H9 (cell line): ENCODE data around the gene EXOC3L4. TPM values are rescaled to one million over a fixed set of nuclear protein-coding genes. Genes with fewer than 3 reads are reported as not detected.

ENCODE experiments used
- DNase-seq: peaks from one replicate; pipeline ENCODE4 v3.0.0-alpha.2; 2017
- H2AFZ ChIP-seq: one replicate; pipeline ENCODE4 v1.6.1; 2013; ENCODE audit warnings: mild to moderate bottlenecking, low read length, control low read depth, moderate library complexity
- H2AK5ac ChIP-seq: 2 replicates; pipeline ENCODE4 v1.6.1; 2013; ENCODE audit warnings: low read length, control low read depth, mixed read lengths; ENCODE audit not compliant: insufficient read length
- H2BK120ac ChIP-seq: one replicate; pipeline ENCODE4 v1.6.1; 2013; ENCODE audit warnings: low read depth, mild to moderate bottlenecking, low read length, control low read depth, inconsistent platforms; ENCODE audit not compliant: poor library complexity, severe bottlenecking
- H2BK12ac ChIP-seq: 2 replicates; pipeline ENCODE4 v1.6.1; 2013; ENCODE audit warnings: low read length, control low read depth, mixed read lengths, low read depth; ENCODE audit not compliant: insufficient read length
- H2BK15ac ChIP-seq: 2 replicates; pipeline ENCODE4 v1.6.1; 2013; ENCODE audit warnings: low read depth, low read length, control low read depth
- H2BK20ac ChIP-seq: one replicate; pipeline ENCODE4 v1.6.1; 2013; ENCODE audit warnings: low read depth, mild to moderate bottlenecking, low read length, control low read depth, inconsistent platforms; ENCODE audit not compliant: poor library complexity, severe bottlenecking
- H2BK5ac ChIP-seq: 2 replicates; pipeline ENCODE4 v1.6.1; 2013; ENCODE audit warnings: low read length, control low read depth, mixed read lengths; ENCODE audit not compliant: insufficient read length
- H3K14ac ChIP-seq: 2 replicates; pipeline ENCODE4 v1.6.1; 2013; ENCODE audit warnings: low read length, control low read depth; ENCODE audit not compliant: insufficient read depth
- H3K18ac ChIP-seq: 2 replicates; pipeline ENCODE4 v1.6.1; 2013; ENCODE audit warnings: low read depth, mild to moderate bottlenecking, mixed read lengths, low read length, control low read depth; ENCODE audit not compliant: insufficient read length
- H3K23ac ChIP-seq: 2 replicates; pipeline ENCODE4 v1.6.1; 2013; ENCODE audit warnings: low read length, control low read depth, mixed read lengths, low read depth; ENCODE audit not compliant: insufficient read length
- H3K23me2 ChIP-seq: 2 replicates; pipeline ENCODE4 v1.6.1; 2013; ENCODE audit warnings: low read depth, mild to moderate bottlenecking, mixed read lengths, low read length, control low read depth; ENCODE audit not compliant: insufficient read length, poor library complexity, severe bottlenecking
- H3K27ac ChIP-seq: 2 replicates; pipeline ENCODE4 v1.5.1; 2013; ENCODE audit warnings: low read length, control low read depth, mixed read lengths, low read depth; ENCODE audit not compliant: insufficient read length
- H3K27me3 ChIP-seq: 2 replicates; pipeline ENCODE4 v1.6.1; 2013; ENCODE audit warnings: low read length, control low read depth, inconsistent platforms; ENCODE audit not compliant: insufficient read depth
- H3K4ac ChIP-seq: 2 replicates; pipeline ENCODE4 v1.6.1; 2013; ENCODE audit warnings: low read depth, mild to moderate bottlenecking, control low read depth, inconsistent platforms, low read length, moderate library complexity
- H3K4me1 ChIP-seq: 2 replicates; pipeline ENCODE4 v1.6.1; 2013; ENCODE audit warnings: low read length, control low read depth, inconsistent platforms; ENCODE audit not compliant: insufficient read depth
- H3K4me2 ChIP-seq: 2 replicates; pipeline ENCODE4 v1.6.1; 2013; ENCODE audit warnings: low read length, control low read depth, mixed read lengths; ENCODE audit not compliant: insufficient read length, insufficient read depth
- H3K56ac ChIP-seq: 2 replicates; pipeline ENCODE4 v1.6.1; 2013; ENCODE audit warnings: low read depth, mild to moderate bottlenecking, mixed read lengths, low read length, control low read depth; ENCODE audit not compliant: insufficient read length
- H3K79me1 ChIP-seq: 2 replicates; pipeline ENCODE4 v1.6.1; 2013; ENCODE audit warnings: low read depth, mild to moderate bottlenecking, moderate library complexity, low read length, control low read depth, inconsistent platforms; ENCODE audit not compliant: insufficient read depth, poor library complexity, severe bottlenecking
- H3K79me2 ChIP-seq: 2 replicates; pipeline ENCODE4 v1.6.1; 2013; ENCODE audit warnings: low read length, control low read depth, inconsistent platforms; ENCODE audit not compliant: insufficient read depth
- H3K9ac ChIP-seq: 2 replicates; pipeline ENCODE4 v1.6.1; 2013; ENCODE audit warnings: low read length, control low read depth, mixed read lengths; ENCODE audit not compliant: insufficient read length; ENCODE audit errors: extremely low read depth
- H3K9me3 ChIP-seq: one replicate; pipeline ENCODE4 v1.6.1; 2013; ENCODE audit warnings: low read depth, low read length, inconsistent platforms; ENCODE audit not compliant: control insufficient read depth
- H3T11ph ChIP-seq: one replicate; pipeline ENCODE4 v1.6.1; 2013; ENCODE audit warnings: mild to moderate bottlenecking, low read length, control low read depth, inconsistent platforms
- H4K20me1 ChIP-seq: one replicate; pipeline ENCODE4 v1.6.1; 2013; ENCODE audit not compliant: control insufficient read depth, insufficient read length, insufficient read depth
- H4K5ac ChIP-seq: 2 replicates; pipeline ENCODE4 v1.6.1; 2013; ENCODE audit warnings: low read depth, mild to moderate bottlenecking, mixed read lengths, low read length, control low read depth; ENCODE audit not compliant: insufficient read length
- H4K8ac ChIP-seq: replicated peaks from 2 replicates; pipeline ENCODE4 v1.6.1; 2013; ENCODE audit warnings: low read length, control low read depth, mixed read lengths, low read depth; ENCODE audit not compliant: insufficient read length
- H4K91ac ChIP-seq: 2 replicates; pipeline ENCODE4 v1.6.1; 2013; ENCODE audit warnings: low read depth, mild to moderate bottlenecking, moderate library complexity, mixed read lengths, low read length, control low read depth; ENCODE audit not compliant: insufficient read length
- H3K27ac Mint-ChIP-seq, 3 experiments: 2 replicates in 2 of 3; 3 replicates in 1 of 3; pipeline ENCODE4 v1.8.0; 2020 to 2021; ENCODE audit warnings: mixed read lengths in 3 of 3, mild to moderate bottlenecking in 1 of 3, moderate library complexity in 1 of 3
- H3K27me3 Mint-ChIP-seq: 2 replicates; pipeline ENCODE4 v1.8.0; 2021; ENCODE audit warnings: low read depth, mild to moderate bottlenecking, moderate library complexity, mixed read lengths
- H3K36me3 Mint-ChIP-seq, 3 experiments: 2 replicates in 2 of 3; 3 replicates in 1 of 3; pipeline ENCODE4 v1.8.0; 2020 to 2021; ENCODE audit warnings: low read depth in 3 of 3, mixed read lengths in 3 of 3; ENCODE audit not compliant: insufficient read depth in 1 of 3
- H3K4me1 Mint-ChIP-seq, 2 experiments: 2 replicates each; pipeline ENCODE4 v1.8.0; 2020; ENCODE audit warnings: mixed read lengths in 2 of 2
- H3K4me3 Mint-ChIP-seq, 2 experiments: 2 replicates in 1 of 2; 3 replicates in 1 of 2; pipeline ENCODE4 v1.8.0; 2020 to 2021; ENCODE audit warnings: mild to moderate bottlenecking in 2 of 2, mixed read lengths in 2 of 2, moderate library complexity in 1 of 2
- H3K9me3 Mint-ChIP-seq, 2 experiments: 2 replicates in 1 of 2; 3 replicates in 1 of 2; pipeline ENCODE4 v1.8.0; 2020; ENCODE audit warnings: mild to moderate bottlenecking in 2 of 2, mixed read lengths in 2 of 2, moderate library complexity in 1 of 2
- WGBS: extraction: QIAGEN DNeasy Blood & Tissue Kit; methylation state at CpG from one replicate; pipeline ENCODE4 v1.1.7; 2013; ENCODE audit warnings: missing lambda C conversion rate, low lambda C conversion rate, mixed read lengths; ENCODE audit not compliant: insufficient read length; ENCODE audit errors: extremely low coverage; 5-methylcytosine and 5-hydroxymethylcytosine counted together
- total RNA-seq: library from RNA; stranded (reverse); gene quantifications from 2 replicates; pipeline ENCODE4 v1.2.1, GENCODE V29; 2021
- TF ChIP-seq, protein P1 (sequence below): fragments of 200-600 bp; sonication (generic); conservative IDR thresholded peaks from 3 replicates; pipeline ENCODE4 v1.8.0; 2021; ENCODE audit warnings: antibody characterized with exemption, mild to moderate bottlenecking

Gene EXOC3L4
- total RNA-seq, 1 experiment from 2014 or later = 0.42 TPM

DNA sequence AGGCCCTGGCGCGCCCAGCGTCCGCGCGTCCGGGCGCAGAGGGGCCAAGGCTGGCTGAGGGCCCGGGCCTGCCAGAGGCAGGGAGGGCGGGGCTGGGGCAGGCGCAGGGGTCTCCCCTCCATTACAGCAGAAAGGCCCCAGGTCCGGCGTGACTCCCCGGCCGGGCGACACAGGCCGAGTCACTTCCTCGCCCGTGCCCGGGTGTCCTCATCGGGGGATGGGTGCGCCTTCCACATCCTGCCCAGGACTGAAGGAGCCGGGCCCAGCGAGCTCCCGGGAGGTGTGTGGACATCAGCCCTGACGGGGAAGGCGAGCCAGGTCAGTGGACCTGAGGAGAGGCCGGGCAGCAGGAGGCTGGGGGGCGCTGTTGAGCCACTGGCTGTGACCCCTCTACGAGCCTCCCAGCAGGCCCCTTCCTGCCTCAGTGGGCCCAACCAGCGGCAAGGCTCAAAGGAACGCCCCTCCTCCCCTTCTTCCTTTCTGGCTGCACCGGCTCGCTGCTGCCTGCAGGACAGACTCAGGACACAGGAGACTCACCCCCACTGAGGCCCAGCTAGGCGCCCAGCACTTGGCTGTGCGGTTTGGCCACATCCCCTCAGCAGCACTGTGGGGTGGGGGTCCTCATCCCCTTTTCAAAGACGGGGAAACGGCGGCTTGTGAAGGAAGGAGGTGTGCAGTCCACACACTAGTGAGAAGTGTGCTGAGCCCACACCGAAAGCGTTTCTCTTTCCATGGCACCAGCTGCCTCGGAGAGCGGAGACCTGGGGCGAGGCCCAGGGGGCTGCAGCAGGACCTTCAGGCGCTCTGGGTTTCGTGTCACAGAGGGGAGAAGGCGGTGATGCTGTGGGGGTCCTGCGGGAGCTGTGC is 29.3 kb downstream of the EXOC3L4 start:
- Histone ChIP-seq H3K27me3 (no peaks in the 10 kb centered on the region), H3K79me2 (no peaks in the 10 kb centered on the region), H2BK120ac (no peak overlapping the region), H2BK20ac (no peak overlapping the region), H3K56ac (no peak overlapping the region), H3K9ac (no peak overlapping the region), H3K23ac (no peak overlapping the region), H2AFZ (no peak overlapping the region), H3K4ac (no peak overlapping the region), H2BK5ac (no peak overlapping the region), H2BK12ac (no peak overlapping the region), H3K4me1 (peaks cover 4% of the 10 kb centered on the region; the same call in 1 of the 2 replicates), H3T11ph (no peak overlapping the region), H2AK5ac (no peak overlapping the region), H3K14ac (no peak overlapping the region), H2BK15ac (no peak overlapping the region), H3K18ac (no peak overlapping the region), H4K8ac (no peak overlapping the region), H3K4me2 (peak overlapping the region; percentile 7), H4K91ac (no peak overlapping the region), H4K20me1 (peaks cover 9% of the 10 kb centered on the region), H4K5ac (no peak overlapping the region), H3K23me2 (no peaks in the 10 kb centered on the region), H3K27ac (no peak overlapping the region), H3K79me1 (no peaks in the 10 kb centered on the region), H3K9me3 (no peaks in the 10 kb centered on the region)
- Mint-ChIP-seq H3K36me3 (peaks cover 0 to 5% (median 0%) of the 10 kb centered on the region in 3 experiments; a peak in 4 of 7 replicates), H3K4me1 (peaks cover 18 to 24% of the 10 kb centered on the region in 2 experiments), H3K4me3 (peak overlapping the region; percentile 42 to 53; a peak in 4 of 5 replicates), H3K9me3 (no peaks in the 10 kb centered on the region), H3K27ac (no peak overlapping the region; a peak in 1 of 7 replicates), H3K27me3 (peaks cover 41% of the 10 kb centered on the region)
- DNase-seq = peak; percentile 70
- TF ChIP-seq, protein P1, sequence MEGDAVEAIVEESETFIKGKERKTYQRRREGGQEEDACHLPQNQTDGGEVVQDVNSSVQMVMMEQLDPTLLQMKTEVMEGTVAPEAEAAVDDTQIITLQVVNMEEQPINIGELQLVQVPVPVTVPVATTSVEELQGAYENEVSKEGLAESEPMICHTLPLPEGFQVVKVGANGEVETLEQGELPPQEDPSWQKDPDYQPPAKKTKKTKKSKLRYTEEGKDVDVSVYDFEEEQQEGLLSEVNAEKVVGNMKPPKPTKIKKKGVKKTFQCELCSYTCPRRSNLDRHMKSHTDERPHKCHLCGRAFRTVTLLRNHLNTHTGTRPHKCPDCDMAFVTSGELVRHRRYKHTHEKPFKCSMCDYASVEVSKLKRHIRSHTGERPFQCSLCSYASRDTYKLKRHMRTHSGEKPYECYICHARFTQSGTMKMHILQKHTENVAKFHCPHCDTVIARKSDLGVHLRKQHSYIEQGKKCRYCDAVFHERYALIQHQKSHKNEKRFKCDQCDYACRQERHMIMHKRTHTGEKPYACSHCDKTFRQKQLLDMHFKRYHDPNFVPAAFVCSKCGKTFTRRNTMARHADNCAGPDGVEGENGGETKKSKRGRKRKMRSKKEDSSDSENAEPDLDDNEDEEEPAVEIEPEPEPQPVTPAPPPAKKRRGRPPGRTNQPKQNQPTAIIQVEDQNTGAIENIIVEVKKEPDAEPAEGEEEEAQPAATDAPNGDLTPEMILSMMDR = peak; percentile 64
- WGBS = no CpG with 5 or more reads among the region's 48 CpGs
